HCT116 (cell line): Measurements from ENCODE around the gene PRELID1. TPM values are rescaled to one million over a fixed set of nuclear protein-coding genes. Genes with fewer than 3 reads are reported as not detected.

Experiments used
- ATAC-seq: fragments of 200-7000 bp; cut with Tn5 transposase; 2 replicates; pipeline ENCODE4 v1.9.1; 2020; ENCODE audit warnings: mild to moderate bottlenecking, moderate library complexity
- BruUV-seq: library from RNA; stranded (reverse); fragments of 400-500 nt; replicated peaks from 2 replicates; lab custom pipeline; 2021; lab: Mats Ljungman, UMichigan
- CTCF ChIA-PET: fragments of 300-600 bp; sonication (Branson Sonifier 250); formaldehyde crosslinking; loops from one replicate; lab custom pipeline; 2021; ENCODE audit warnings: antibody characterized with exemption; lab: Charles Lee
- POLR2A ChIA-PET: fragments of 300-600, 350-600 bp; sonication (Branson Sonifier 250); formaldehyde crosslinking; loops from one replicate; lab custom pipeline; 2021; ENCODE audit warnings: antibody characterized with exemption; lab: Charles Lee
- RAD21 ChIA-PET, 2 experiments: fragments of 300-600 bp; sonication (Branson Sonifier 250); formaldehyde crosslinking; loops; one replicate each; lab custom pipeline; 2023; ENCODE audit warnings: low total read pairs in 2 of 2; ENCODE audit not compliant: uncharacterized antibody in 2 of 2, unreplicated experiment in 2 of 2, low non-redundant PET in 1 of 2; lab: Charles Lee
- DNase-seq: peaks from one replicate; pipeline ENCODE4 v3.0.0-alpha.2; 2010; ENCODE audit warnings: low read depth, low spot score
- H2AFZ ChIP-seq: fragments of 200-600 bp; shearing (Covaris generic), sonication (generic); 2 replicates; pipeline ENCODE4 v1.6.1; 2017; ENCODE audit warnings: low read depth, mixed run types, mixed read lengths, antibody characterized with exemption, low read length; ENCODE audit not compliant: poor library complexity, severe bottlenecking
- H3K27ac ChIP-seq: 2 replicates; pipeline ENCODE4 v1.5.1; 2012; ENCODE audit warnings: low read depth, low read length
- H3K27me3 ChIP-seq: fragments of 200-600 bp; sonication (generic); 2 replicates; pipeline ENCODE4 v1.6.1; 2016; ENCODE audit warnings: mixed run types, low read length, mixed read lengths; ENCODE audit not compliant: insufficient read depth
- H3K36me3 ChIP-seq, 2 experiments: fragments of 200-500 bp in 1 of 2; fragments of 200-600 bp in 1 of 2; sonication (Bioruptor generic) in 1 of 2; sonication (generic) in 1 of 2; 2 replicates each; pipeline versions ENCODE4 v1.5.1 to v1.6.1; 2014 to 2016; ENCODE audit warnings: low read length in 2 of 2, inconsistent platforms in 1 of 2, mixed read lengths in 1 of 2, mixed run types in 1 of 2; ENCODE audit not compliant: insufficient read depth in 2 of 2, control insufficient read depth in 1 of 2
- H3K4me1 ChIP-seq, 2 experiments: fragments of 200-600 bp in 1 of 2; sonication (generic) in 1 of 2; 2 replicates each; pipeline versions ENCODE4 v1.5.1 to v1.6.1; 2012 to 2017; ENCODE audit warnings: low read length in 2 of 2, inconsistent platforms in 1 of 2, mild to moderate bottlenecking in 1 of 2, mixed read lengths in 1 of 2, mixed run types in 1 of 2, moderate library complexity in 1 of 2; ENCODE audit not compliant: insufficient read depth in 2 of 2, control insufficient read depth in 1 of 2
- H3K4me2 ChIP-seq: fragments of 200-600 bp; sonication (generic); 2 replicates; pipeline ENCODE4 v1.6.1; 2017; ENCODE audit warnings: mixed run types, low read length, mixed read lengths
- H3K4me3 ChIP-seq, 2 experiments: fragments of 200-600 bp in 1 of 2; sonication (generic) in 1 of 2; replicated peaks in 1 of 2; 2 replicates each; pipeline ENCODE4 v1.5.1; 2011 to 2016; ENCODE audit warnings: low read length in 2 of 2, control low read depth in 1 of 2, low read depth in 1 of 2, mild to moderate bottlenecking in 1 of 2, mixed read lengths in 1 of 2, mixed run types in 1 of 2
- H3K79me2 ChIP-seq: fragments of 200-600 bp; sonication (generic); 2 replicates; pipeline ENCODE4 v1.6.1; 2017; ENCODE audit warnings: mild to moderate bottlenecking, mixed run types, low read length, moderate library complexity, mixed read lengths; ENCODE audit not compliant: insufficient read depth
- H3K9ac ChIP-seq: fragments of 200-600 bp; sonication (generic); 2 replicates; pipeline ENCODE4 v1.6.1; 2016; ENCODE audit warnings: low read length, mixed read lengths
- H3K9me2 ChIP-seq: fragments of 200-600 bp; sonication (generic), shearing (Covaris generic); 2 replicates; pipeline ENCODE4 v1.6.1; 2017; ENCODE audit warnings: mixed run types, mild to moderate bottlenecking, moderate library complexity; ENCODE audit not compliant: insufficient read depth
- H3K9me3 ChIP-seq, 2 experiments: fragments of 200-500 bp in 1 of 2; fragments of 200-600 bp in 1 of 2; sonication (Bioruptor generic) in 1 of 2; sonication (generic) in 1 of 2; 2 replicates each; pipeline ENCODE4 v1.6.1; 2014 to 2017; ENCODE audit warnings: low read length in 2 of 2, mixed read lengths in 2 of 2, inconsistent platforms in 1 of 2, low read depth in 1 of 2, mild to moderate bottlenecking in 1 of 2, mixed run types in 1 of 2, moderate library complexity in 1 of 2; ENCODE audit not compliant: control insufficient read depth in 1 of 2, insufficient read depth in 1 of 2
- H4K20me1 ChIP-seq: fragments of 200-600 bp; sonication (generic), shearing (Covaris generic); 2 replicates; pipeline ENCODE4 v1.6.1; 2017; ENCODE audit warnings: mixed run types, mild to moderate bottlenecking, moderate library complexity; ENCODE audit not compliant: insufficient read depth
- RAD21 ChIP-seq: IDR thresholded peaks from 2 replicates; pipeline ENCODE4 v1.6.1; 2012; ENCODE audit warnings: low read depth, mild to moderate bottlenecking
- YY1 ChIP-seq: IDR thresholded peaks from 2 replicates; pipeline ENCODE4 v1.6.1; 2011; ENCODE audit warnings: low read length, low read depth, moderate library complexity, mild to moderate bottlenecking; ENCODE audit not compliant: insufficient replicate concordance; ENCODE audit errors: extremely low read depth
- intact Hi-C: fragments of 100-400 bp; cut with micrococcal nuclease; formaldehyde crosslinking; loops from 2 replicates; pipeline ENCODE4 v1.10.0; 2022
- total RNA-seq: library from RNA; stranded (reverse); gene quantifications from one replicate; pipeline ENCODE4 v1.2.1, GENCODE V29; 2021; ENCODE audit not compliant: unreplicated experiment

Gene PRELID1
- total RNA-seq, 1 experiment from 2014 or later, result 223 TPM

DNA sequence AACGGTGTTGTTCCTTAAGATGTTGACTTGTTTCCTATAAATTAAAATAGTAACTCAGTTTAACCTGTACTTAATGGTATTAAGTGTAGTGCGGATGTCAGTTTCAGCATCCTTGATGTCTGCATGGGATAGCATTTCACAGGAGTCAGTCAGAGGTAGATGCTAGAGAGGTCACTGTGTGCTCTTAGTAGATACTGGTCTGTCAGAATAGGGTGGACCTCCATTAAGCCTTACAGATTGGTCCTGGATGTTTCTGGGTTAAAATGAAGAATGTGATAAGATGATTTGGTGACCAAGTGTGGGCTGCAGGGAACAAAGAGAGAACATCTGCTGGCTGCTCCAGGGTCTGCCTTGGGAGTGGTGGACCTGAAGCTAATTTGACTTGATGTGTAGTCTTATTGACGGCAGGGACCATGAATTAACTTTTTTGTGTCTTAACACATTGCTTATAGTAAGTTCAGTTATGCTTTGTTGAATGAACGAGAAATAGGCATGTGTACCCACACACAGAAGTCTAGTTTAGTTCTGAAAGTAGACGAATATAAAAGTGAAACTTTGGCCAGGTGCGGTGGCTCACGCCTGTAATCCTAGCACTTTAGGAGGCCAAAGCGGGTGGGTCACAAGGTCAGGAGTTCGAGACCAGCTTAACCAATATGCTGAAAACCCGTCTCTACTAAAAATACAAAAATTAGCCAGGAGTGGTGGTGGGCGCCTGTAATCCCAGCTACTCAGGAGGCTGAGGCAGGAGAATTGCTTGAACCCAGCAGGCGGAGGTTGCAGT, 12.6 kb upstream of the PRELID1 start:
- Histone ChIP-seq H3K9me3 (no peaks in the 10 kb centered on the region), H3K4me3 (no peak overlapping the region), H3K79me2 (no peaks in the 10 kb centered on the region), H3K27me3 (no peaks in the 10 kb centered on the region), H4K20me1 (no peaks in the 10 kb centered on the region), H3K9ac (no peak overlapping the region), H2AFZ (no peak overlapping the region), H3K9me2 (no peaks in the 10 kb centered on the region), H3K4me1 (no peaks in the 10 kb centered on the region), H3K4me2 (no peak overlapping the region), H3K27ac (no peak overlapping the region), H3K36me3 (peaks cover 33 to 45% of the 10 kb centered on the region in 2 experiments; a peak in 3 of 4 replicates)
- intact Hi-C loops, result no loop called here
- BruUV-seq, result no TSS peak
- ChIA-PET RAD21 (no interaction called here), CTCF (interaction anchor here (1.3 kb wide), 1 partner anchor 179 kb away, joined by 3 read pairs; no protein-coding TSS in a partner anchor), POLR2A (no interaction called here)
- DNase-seq (no peak), ATAC-seq (no peak)
- TF ChIP-seq YY1, result no peak

DNA sequence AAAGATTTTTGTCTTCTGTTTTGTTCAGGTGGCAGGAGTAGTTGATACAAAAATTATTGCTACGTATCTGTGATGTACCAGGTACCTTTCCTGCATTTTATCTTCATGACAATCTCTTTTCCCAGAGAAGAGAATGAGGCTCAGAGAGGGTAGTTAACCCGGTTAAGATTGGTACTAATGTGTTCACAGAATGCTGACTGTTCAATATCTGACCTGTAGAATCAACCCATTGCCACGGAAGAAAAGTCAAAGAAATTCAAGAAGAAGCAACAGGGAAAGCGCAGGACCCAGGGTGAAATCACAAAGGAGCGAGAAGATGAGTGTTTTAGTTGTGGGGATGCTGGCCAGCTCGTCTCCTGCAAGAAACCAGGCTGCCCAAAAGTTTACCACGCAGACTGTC, 11.9 kb upstream of the PRELID1 start:
- DNase-seq (no peak), ATAC-seq (no peak)
- no peaks in the 10 kb centered on the region for H3K9me2 ChIP-seq
- POLR2A ChIA-PET, result no interaction called here
- H3K4me2 ChIP-seq, result no peak overlapping the region
- BruUV-seq, result no TSS peak
- no peaks in the 10 kb centered on the region for H3K79me2 ChIP-seq
- CTCF ChIA-PET, result no interaction called here
- no peak overlapping the region for H3K27ac ChIP-seq
- RAD21 ChIA-PET, result no interaction called here
- no peak overlapping the region for H3K9ac ChIP-seq
- H3K9me3 ChIP-seq, result no peaks in the 10 kb centered on the region
- intact Hi-C loops, result no loop called here
- H4K20me1 ChIP-seq, result no peaks in the 10 kb centered on the region
- no peak overlapping the region for H2AFZ ChIP-seq
- no peaks in the 10 kb centered on the region for H3K4me1 ChIP-seq
- peaks cover 31 to 46% of the 10 kb centered on the region in 2 experiments; a peak in 3 of 4 replicates for H3K36me3 ChIP-seq
- no peak for TF ChIP-seq RAD21
- H3K4me3 ChIP-seq, result no peak overlapping the region
- no peaks in the 10 kb centered on the region for H3K27me3 ChIP-seq
